ENCODE data around the gene BICC1. TPM values are rescaled to one million over a fixed set of nuclear protein-coding genes. Genes with fewer than 3 reads are reported as not detected.

The BICC1 gene
- total RNA-seq, 4 donors from 2014 or later: 4.7 to 29.7 (median 18.0) TPM

- ATAC-seq (no peak), DNase-seq (no peak)
- peaks cover 15 to 21% of the 10 kb centered on the region in 2 donors for H3K4me1 ChIP-seq
- TF ChIP-seq POLR2A (IDR thresholded peaks at IDR 0.05) (no peak), CTCF (IDR thresholded peaks at IDR 0.05 in 4 of 5, conservative IDR thresholded peaks at IDR 0.05 in 1 of 5) (no peak)
- intact Hi-C loops (cut with DNase I; ENCODE audit: low total_unique reads) (loop anchor here (10.0 kb wide), 1 partner anchor 102 kb away; no protein-coding TSS in a partner anchor), in situ Hi-C loops (cut with MboI; ENCODE audit: low sequenced_read_pairs in 4 of 4) (loop anchor here in 1 of 4 donors (10.0 kb wide), 1 partner anchor 128 kb away; no protein-coding TSS in a partner anchor)
- H3K27me3 ChIP-seq: no peaks in the 10 kb centered on the region
- no peaks in the 10 kb centered on the region for H3K9me3 ChIP-seq
- no peaks in the 10 kb centered on the region for H3K36me3 ChIP-seq
- H3K27ac ChIP-seq: peak overlapping the region in 1 of 4 donors; percentile 30
- no peak overlapping the region for H3K4me3 ChIP-seq
Measured at GRCh38 chr10:58517081-58517480, 4.4 kb downstream of the BICC1 start.

- Histone ChIP-seq H3K4me3 (no peak overlapping the region), H3K27ac (peak overlapping the region in 1 of 4 donors; percentile 52), H3K36me3 (no peaks in the 10 kb centered on the region), H3K4me1 (peaks cover 15 to 21% of the 10 kb centered on the region in 2 donors), H3K9me3 (no peaks in the 10 kb centered on the region), H3K27me3 (no peaks in the 10 kb centered on the region)
- in situ Hi-C loops (cut with MboI; ENCODE audit: low sequenced_read_pairs in 4 of 4): loop anchor here in 1 of 4 donors (10.0 kb wide), 1 partner anchor 127 kb away; no protein-coding TSS in a partner anchor
- ATAC-seq (no peak), DNase-seq (no peak)
- no peak for TF ChIP-seq CTCF (IDR thresholded peaks at IDR 0.05 in 4 of 5, conservative IDR thresholded peaks at IDR 0.05 in 1 of 5)
- TF ChIP-seq POLR2A (IDR thresholded peaks at IDR 0.05): no peak
- intact Hi-C loops (cut with DNase I; ENCODE audit: low total_unique reads): loop anchor here (10.0 kb wide), 1 partner anchor 103 kb away; no protein-coding TSS in a partner anchor
Measured at GRCh38 chr10:58517491-58518355, 5.1 kb downstream of the BICC1 start.

- H3K36me3 ChIP-seq: no peaks in the 10 kb centered on the region
- intact Hi-C loops (cut with DNase I; ENCODE audit: low total_unique reads): loop anchor here (10.0 kb wide), 1 partner anchor 104 kb away; no protein-coding TSS in a partner anchor
- H3K4me1 ChIP-seq: peaks cover 15 to 21% of the 10 kb centered on the region in 2 donors
- no peaks in the 10 kb centered on the region for H3K27me3 ChIP-seq
- no peak overlapping the region for H3K4me3 ChIP-seq
- in situ Hi-C loops (cut with MboI; ENCODE audit: low sequenced_read_pairs in 4 of 4): loop anchor here in 1 of 4 donors (10.0 kb wide), 1 partner anchor 126 kb away; no protein-coding TSS in a partner anchor
- ATAC-seq: peak; percentile 22 to 33
- H3K27ac ChIP-seq: peak overlapping the region in 1 of 4 donors; percentile 52
- no peak for TF ChIP-seq POLR2A (IDR thresholded peaks at IDR 0.05)
- TF ChIP-seq CTCF (IDR thresholded peaks at IDR 0.05 in 4 of 5, conservative IDR thresholded peaks at IDR 0.05 in 1 of 5): no peak
- DNase-seq: no peak
- H3K9me3 ChIP-seq: no peaks in the 10 kb centered on the region
Measured at GRCh38 chr10:58518775-58519174, 6.1 kb downstream of the BICC1 start.

GRCh38 chr10:58529077-58529728 lies 16.5 kb downstream of the BICC1 start:
- in situ Hi-C loops (cut with MboI; ENCODE audit: low sequenced_read_pairs in 4 of 4): no loop called here
- ATAC-seq: no peak

More at GRCh38 chr10:58529077-58529728, 16.5 kb downstream of the BICC1 start:
- no peaks in the 10 kb centered on the region for H3K27me3 ChIP-seq
- H3K36me3 ChIP-seq: no peaks in the 10 kb centered on the region
- no peak for DNase-seq
- intact Hi-C loops (cut with DNase I; ENCODE audit: low total_unique reads): no loop called here
- H3K27ac ChIP-seq: no peak overlapping the region
- TF ChIP-seq POLR2A (IDR thresholded peaks at IDR 0.05): no peak
- TF ChIP-seq CTCF (IDR thresholded peaks at IDR 0.05 in 4 of 5, conservative IDR thresholded peaks at IDR 0.05 in 1 of 5): no peak
- no peak overlapping the region for H3K4me3 ChIP-seq
- H3K9me3 ChIP-seq: no peaks in the 10 kb centered on the region
- peaks cover 0 to 6% of the 10 kb centered on the region in 2 donors for H3K4me1 ChIP-seq
